Activated naive CD4-positive, alpha-beta T cell treated with anti-CD3 and anti-CD28 coated beads, Interleukin-2, amount 10 ng/mL, durations not matched to agents 7 days and 5 days (primary cell): ENCODE measurements around the gene OR7C1.
"Not testable (repeated sequence)": the region's sequence is repeated elsewhere in the genome, so short reads cannot be mapped to it uniquely, and the experiment has no call there.

ENCODE experiments used
- CTCF ChIA-PET: fragments of 350-600 bp; sonication (Branson Sonifier 250); formaldehyde crosslinking; loops from one replicate; lab custom pipeline; 2021; ENCODE audit warnings: antibody characterized with exemption; lab: Charles Lee
- DNase-seq: peaks from one replicate; pipeline ENCODE4 v3.0.0-alpha.2; 2020
- H3K27ac Mint-ChIP-seq: one replicate; pipeline ENCODE4 v1.8.0; 2021; ENCODE audit warnings: mild to moderate bottlenecking, moderate library complexity, mixed read lengths
- H3K27me3 Mint-ChIP-seq: one replicate; pipeline ENCODE4 v1.8.0; 2021; ENCODE audit warnings: mild to moderate bottlenecking, mixed read lengths
- H3K36me3 Mint-ChIP-seq: one replicate; pipeline ENCODE4 v1.8.0; 2021; ENCODE audit warnings: mixed read lengths
- H3K4me1 Mint-ChIP-seq: one replicate; pipeline ENCODE4 v1.8.0; 2021; ENCODE audit warnings: mixed read lengths
- H3K4me3 Mint-ChIP-seq: one replicate; pipeline ENCODE4 v1.8.0; 2021; ENCODE audit warnings: mild to moderate bottlenecking, moderate library complexity, mixed read lengths
- H3K9me3 Mint-ChIP-seq: one replicate; pipeline ENCODE4 v1.8.0; 2021; ENCODE audit warnings: mixed read lengths

Gene OR7C1

GRCh38 chr19:14765841-14766240 is 69.1 kb downstream of the OR7C1 start:
- DNase-seq, H3K9me3 Mint-ChIP-seq, H3K4me3 Mint-ChIP-seq, H3K4me1 Mint-ChIP-seq, H3K36me3 Mint-ChIP-seq, H3K27ac Mint-ChIP-seq, H3K27me3 Mint-ChIP-seq, CTCF ChIA-PET: not testable (repeated sequence)

- not testable (repeated sequence) for H3K27me3 Mint-ChIP-seq, H3K9me3 Mint-ChIP-seq, H3K36me3 Mint-ChIP-seq, H3K4me3 Mint-ChIP-seq, H3K27ac Mint-ChIP-seq, H3K4me1 Mint-ChIP-seq, DNase-seq
- CTCF ChIA-PET: interaction anchor here (0.6 kb wide), 1 partner anchor 1267 kb away, joined by 3 read pairs; no protein-coding TSS in a partner anchor
These were observed 69.6 kb downstream of the OR7C1 start for GRCh38 chr19:14765403-14765802.

DNA sequence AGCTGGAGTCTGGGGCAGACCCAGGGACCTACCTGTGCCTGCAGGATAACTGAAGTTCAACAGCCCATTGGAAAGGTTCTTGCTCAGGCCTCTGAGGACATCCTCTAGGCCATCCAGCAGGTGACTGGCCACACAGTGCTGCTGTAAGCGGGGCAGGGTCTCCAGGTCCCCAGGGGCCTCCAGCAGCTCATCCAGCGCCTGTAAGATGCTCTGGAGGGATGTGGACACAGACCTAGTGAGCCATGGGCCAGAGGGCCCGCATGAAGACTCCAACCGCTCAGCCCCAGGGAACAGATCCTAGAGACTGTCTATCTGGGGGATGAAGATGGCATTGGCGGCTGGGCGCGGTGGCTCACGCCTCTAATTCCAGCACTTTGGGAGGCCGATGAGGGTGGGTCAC is 70.6 kb downstream of the OR7C1 start:
- H3K27me3 Mint-ChIP-seq: peaks cover 8% of the 10 kb centered on the region
- H3K4me1 Mint-ChIP-seq: no peaks in the 10 kb centered on the region
- no peak for DNase-seq
- H3K27ac Mint-ChIP-seq: no peak overlapping the region
- H3K9me3 Mint-ChIP-seq: no peaks in the 10 kb centered on the region
- H3K4me3 Mint-ChIP-seq: no peak overlapping the region
- CTCF ChIA-PET: no interaction called here
- no peaks in the 10 kb centered on the region for H3K36me3 Mint-ChIP-seq

GRCh38 chr19:14763497-14764145 is 71.4 kb downstream of the OR7C1 start:
- Mint-ChIP-seq H3K4me1 (no peaks in the 10 kb centered on the region), H3K9me3 (no peaks in the 10 kb centered on the region), H3K36me3 (no peaks in the 10 kb centered on the region), H3K27ac (no peak overlapping the region), H3K4me3 (no peak overlapping the region), H3K27me3 (peaks cover 8% of the 10 kb centered on the region)
- CTCF ChIA-PET: no interaction called here
- DNase-seq: no peak

DNA sequence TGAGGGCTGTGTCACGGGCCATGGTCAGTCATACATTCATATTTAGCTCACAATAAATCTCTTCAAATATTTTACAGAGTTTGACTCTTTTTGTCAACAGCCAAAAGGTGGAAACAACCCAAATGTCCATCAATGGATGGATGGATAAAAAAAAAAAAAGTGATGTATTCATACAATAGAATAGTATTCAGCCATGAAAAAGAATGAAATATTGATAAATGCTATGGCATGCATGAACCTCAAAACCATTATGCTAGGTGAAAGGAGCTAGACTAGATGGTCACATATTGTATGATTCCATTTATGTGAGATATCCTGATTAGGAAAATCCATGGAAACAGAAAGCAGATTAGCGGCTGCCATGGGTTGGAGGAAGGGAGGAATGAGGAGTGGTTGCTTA is 72.9 kb downstream of the OR7C1 start:
- Mint-ChIP-seq H3K27me3 (peaks cover 8% of the 10 kb centered on the region), H3K4me1 (no peaks in the 10 kb centered on the region), H3K36me3 (no peaks in the 10 kb centered on the region), H3K9me3 (no peaks in the 10 kb centered on the region), H3K4me3 (no peak overlapping the region), H3K27ac (no peak overlapping the region)
- CTCF ChIA-PET: no interaction called here
- DNase-seq: no peak

DNA sequence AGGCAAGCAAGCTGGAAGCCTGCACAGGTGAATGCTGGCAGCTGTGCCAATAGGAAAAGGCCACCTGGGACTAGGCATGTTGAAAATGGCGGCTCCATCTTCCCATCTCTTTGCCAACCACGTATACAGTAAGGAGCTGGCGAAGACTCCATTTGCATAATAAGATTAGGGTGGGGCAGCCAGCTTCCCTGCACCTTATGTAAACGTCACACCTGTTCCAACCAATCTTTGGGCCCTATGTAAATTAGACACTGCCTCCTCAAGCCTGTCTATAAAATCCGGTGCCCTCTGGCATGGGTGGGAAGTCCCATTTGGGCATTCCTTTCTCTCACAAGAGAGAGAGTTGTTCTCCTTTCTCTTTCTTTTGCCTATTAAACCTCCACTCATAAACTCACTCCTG is 73.4 kb downstream of the OR7C1 start:
- H3K27me3 Mint-ChIP-seq: peaks cover 8% of the 10 kb centered on the region
- H3K4me1 Mint-ChIP-seq: no peaks in the 10 kb centered on the region
- no peak overlapping the region for H3K4me3 Mint-ChIP-seq
- CTCF ChIA-PET: no interaction called here
- H3K27ac Mint-ChIP-seq: no peak overlapping the region
- DNase-seq: no peak
- no peaks in the 10 kb centered on the region for H3K9me3 Mint-ChIP-seq
- H3K36me3 Mint-ChIP-seq: no peaks in the 10 kb centered on the region

GRCh38 chr19:14758816-14759215 is 76.2 kb downstream of the OR7C1 start:
- CTCF ChIA-PET: no interaction called here
- Mint-ChIP-seq H3K27ac (no peak overlapping the region), H3K9me3 (no peaks in the 10 kb centered on the region), H3K4me1 (no peaks in the 10 kb centered on the region), H3K36me3 (no peaks in the 10 kb centered on the region), H3K4me3 (no peak overlapping the region), H3K27me3 (peaks cover 5% of the 10 kb centered on the region)
- DNase-seq: no peak

DNA sequence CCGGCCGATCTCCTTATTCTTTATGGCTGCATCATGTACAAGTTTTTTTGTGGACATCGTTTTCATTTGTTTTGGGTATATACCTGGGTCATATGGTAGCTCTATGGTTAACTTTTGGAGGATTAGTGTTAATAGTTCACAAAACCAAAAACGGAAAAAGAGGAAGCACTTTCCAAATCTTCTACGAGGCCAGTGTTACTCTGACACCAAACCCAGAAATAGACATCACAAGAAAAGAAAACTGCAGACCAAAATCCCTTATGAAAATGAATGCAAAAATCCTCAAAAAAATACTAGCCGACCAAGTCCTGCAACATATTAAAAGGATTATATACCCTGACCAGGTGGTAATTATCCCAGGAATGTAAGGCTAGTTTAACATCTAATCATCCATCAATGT is 86.4 kb downstream of the OR7C1 start:
- no peak overlapping the region for H3K4me3 Mint-ChIP-seq
- no peaks in the 10 kb centered on the region for H3K4me1 Mint-ChIP-seq
- no peak overlapping the region for H3K27ac Mint-ChIP-seq
- H3K27me3 Mint-ChIP-seq: no peaks in the 10 kb centered on the region
- no peak for DNase-seq
- CTCF ChIA-PET: no interaction called here
- H3K9me3 Mint-ChIP-seq: no peaks in the 10 kb centered on the region
- no peaks in the 10 kb centered on the region for H3K36me3 Mint-ChIP-seq
